GM04503 (cell line): ENCODE results near the gene PEMT.

ENCODE experiments used
- DNase-seq: peaks from one replicate; pipeline ENCODE4 v3.0.0-alpha.2; 2012; ENCODE audit warnings: low read depth

PEMT gene

DNA sequence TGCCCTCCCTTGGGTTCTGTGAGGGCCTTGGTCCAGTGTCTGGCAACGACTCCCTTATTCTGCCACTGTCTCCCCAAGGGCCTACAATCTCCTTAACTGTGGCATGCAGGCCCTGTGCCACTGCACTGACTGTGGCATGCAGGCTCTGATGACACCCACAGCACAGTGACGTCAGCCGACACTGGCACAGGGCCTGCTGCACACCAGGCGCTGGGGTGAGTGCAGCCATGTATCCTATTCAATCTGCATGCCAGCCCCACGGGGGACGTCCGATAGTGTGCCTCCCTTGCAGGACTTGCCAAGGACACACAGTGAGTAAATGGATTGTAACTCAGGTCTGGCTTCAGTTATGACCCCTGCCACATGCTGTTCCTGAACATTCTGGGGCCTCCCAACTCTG lies 55.6 kb downstream of the PEMT start:
- no peak for DNase-seq

GRCh38 chr17:17533901-17534441 lies 57.5 kb downstream of the PEMT start:
- no peak for DNase-seq

- DNase-seq = no peak
Measured at GRCh38 chr17:17532991-17533390, 58.5 kb downstream of the PEMT start.

- no peak for DNase-seq
Measured at GRCh38 chr17:17531156-17531555, 60.4 kb downstream of the PEMT start.

- DNase-seq = no peak
Measured at GRCh38 chr17:17528696-17529652, 62.5 kb downstream of the PEMT start.

GRCh38 chr17:17527956-17528500 lies 63.5 kb downstream of the PEMT start:
- DNase-seq = no peak

- no peak for DNase-seq
Measured at GRCh38 chr17:17527534-17527933, 64.0 kb downstream of the PEMT start.

DNA sequence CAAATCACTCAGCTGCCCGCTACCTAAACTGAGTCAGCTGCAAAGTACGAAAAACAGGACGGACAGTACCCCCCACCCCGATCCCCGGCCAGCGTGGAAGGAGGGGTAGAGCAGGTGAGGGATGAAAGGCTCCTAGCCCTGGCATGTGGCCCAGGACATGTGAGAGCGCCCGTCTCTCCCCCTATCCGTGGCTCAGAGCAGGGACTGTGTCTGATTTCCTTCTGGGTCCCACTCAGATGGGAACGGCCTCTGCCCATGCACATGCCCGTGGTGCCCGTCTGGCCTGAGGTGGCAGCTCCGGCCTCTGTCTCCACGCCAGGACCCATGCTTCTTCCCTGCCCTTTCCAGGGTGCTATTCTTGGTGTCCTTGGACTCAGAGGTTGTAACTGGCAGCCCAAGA lies 65.1 kb downstream of the PEMT start:
- DNase-seq = no peak

GRCh38 chr17:17525956-17526355 lies 65.6 kb downstream of the PEMT start:
- no peak for DNase-seq

DNA sequence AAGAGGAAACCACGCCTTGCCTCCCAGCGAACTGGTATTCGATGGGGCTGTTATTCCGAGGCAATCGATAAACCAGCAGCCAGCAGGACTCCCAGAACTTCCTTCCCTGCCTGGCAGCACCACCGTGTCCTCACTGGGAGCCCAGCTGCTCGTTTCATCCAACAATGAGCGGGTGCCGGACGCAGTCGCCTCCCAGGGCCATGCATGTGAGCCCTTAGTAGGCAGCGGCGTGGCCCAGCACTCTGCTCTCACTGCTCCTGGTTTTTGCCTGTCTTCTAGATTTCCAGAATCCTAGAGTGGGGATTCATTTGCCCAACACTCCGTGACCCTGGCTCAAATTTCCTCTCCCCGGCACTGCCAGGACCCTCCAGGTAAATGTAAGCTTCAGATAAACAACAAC lies 66.2 kb downstream of the PEMT start:
- DNase-seq = no peak

DNA sequence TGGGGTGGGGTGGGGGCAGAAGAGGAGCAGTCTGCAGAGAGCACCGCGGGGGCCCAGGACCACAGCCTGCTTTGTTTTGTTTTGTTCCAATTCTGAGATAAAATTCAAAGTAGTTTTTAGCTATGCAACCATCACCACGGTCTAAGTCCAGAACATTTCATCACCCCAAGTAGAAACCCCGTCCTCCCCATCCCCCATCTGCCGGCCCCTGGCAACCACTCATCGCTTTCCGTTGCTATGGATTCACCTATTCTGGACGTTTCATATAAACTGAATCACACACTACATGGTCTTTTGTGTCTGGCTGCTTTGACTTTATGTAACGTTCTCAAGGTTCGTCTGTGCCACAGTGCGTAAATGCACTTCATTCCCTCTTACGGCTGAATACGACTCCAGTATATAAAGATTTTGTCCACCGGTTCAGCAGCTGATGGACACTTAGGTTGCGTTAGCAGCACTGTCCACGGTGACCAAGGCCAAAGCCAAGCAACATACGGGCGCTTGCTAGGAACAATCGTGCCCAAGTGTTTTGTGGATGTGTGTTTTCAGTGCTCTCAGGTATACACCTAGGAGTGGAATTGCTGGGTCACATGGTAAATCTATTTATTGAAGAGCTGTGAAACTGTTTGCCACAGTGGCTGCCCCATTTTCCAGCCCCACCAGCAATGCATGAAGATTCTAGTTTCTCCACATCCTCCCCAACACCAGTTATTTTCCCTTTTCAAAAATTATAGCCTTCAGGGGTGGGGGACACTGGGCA lies 67.6 kb downstream of the PEMT start:
- DNase-seq = no peak

DNA sequence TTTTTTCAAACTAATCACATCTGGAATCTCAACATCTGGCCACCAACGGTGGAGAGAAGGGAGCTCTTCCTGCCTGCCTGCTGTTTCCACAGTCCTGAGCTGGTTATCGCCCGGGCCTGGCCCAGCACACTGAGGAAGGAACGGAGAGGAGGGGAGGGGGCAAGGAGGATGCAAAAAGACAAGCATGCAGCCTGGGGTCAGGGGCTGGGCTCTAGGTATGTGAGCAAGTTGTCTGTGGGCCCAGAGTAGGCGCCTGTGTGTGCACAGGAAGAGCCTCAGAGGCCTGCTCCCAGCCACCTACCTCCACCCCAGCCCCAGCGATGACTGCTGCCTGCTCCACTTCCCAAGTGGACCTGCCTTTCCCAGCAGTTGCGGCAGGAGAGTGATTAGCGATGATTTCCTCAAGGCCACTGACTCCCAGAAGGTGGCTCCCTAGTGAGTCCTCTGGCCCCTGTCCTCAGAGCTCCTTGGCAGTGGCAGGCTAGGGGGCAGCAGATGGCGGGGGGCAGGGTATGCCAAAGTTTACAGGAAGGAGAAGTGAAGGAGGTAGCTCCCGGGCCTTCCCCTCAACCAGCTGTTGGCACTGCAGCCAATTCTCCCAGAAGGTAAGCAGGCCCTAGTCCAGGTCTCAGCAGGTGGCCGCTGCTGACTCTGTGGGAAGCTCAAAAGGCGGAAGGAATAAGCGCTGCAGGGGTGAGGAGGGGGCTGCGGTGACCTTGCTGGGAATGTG lies 68.3 kb downstream of the PEMT start:
- no peak for DNase-seq

DNA sequence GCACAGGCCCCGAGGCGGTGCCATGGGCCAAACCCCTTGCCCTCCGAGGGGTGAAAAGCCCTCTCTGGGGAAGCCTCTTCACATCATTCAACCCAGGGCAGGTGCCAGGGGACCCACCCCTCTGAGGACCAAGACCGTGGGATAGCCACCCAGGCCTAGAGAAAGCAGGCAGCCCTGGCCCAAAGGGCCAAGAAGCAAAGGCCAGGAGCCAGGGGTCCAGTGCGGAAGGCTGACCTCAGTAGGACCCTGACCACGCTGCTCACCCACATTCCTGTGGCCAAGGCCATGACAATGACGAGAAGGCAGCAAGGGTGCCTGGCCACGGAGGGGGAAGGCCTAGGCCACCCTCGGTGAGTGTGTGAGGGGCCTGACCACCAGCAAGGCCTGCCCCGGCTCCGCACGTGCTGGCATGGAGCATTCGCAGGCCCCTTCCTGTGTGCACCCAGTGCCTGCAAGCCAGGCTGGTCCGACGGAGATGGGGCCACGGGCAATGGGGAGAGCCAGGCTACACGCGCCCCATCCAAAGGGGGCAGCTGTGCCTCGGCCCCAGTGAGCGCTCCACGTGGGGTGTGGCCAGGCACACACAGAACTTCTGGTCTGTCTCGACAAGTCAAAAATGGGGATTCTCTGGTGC lies 70.8 kb downstream of the PEMT start:
- no peak for DNase-seq

- DNase-seq = no peak
Measured at GRCh38 chr17:17519886-17520285, 71.6 kb downstream of the PEMT start.

- no peak for DNase-seq
Measured at GRCh38 chr17:17518951-17519350, 72.6 kb downstream of the PEMT start.

DNA sequence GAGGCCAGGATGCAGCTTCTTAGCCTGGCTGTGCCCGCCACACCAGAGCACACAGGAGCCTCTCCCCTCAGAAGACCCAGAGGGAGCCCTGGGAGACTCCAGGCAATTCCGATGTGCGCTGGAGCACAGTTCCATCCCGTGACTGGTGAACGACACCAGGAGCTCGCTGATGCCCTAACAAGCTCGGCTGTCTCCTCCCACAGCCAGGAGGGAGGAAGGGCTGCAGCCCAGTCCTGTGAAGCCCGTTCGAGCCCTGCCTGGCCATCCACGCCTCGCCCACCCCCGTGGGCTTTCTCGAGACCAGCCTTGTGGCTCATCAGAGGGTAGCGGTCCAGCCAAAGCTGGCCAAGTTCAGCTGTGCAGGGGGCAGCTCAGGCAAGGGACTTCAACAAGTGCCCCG lies 73.5 kb downstream of the PEMT start:
- DNase-seq = no peak

DNA sequence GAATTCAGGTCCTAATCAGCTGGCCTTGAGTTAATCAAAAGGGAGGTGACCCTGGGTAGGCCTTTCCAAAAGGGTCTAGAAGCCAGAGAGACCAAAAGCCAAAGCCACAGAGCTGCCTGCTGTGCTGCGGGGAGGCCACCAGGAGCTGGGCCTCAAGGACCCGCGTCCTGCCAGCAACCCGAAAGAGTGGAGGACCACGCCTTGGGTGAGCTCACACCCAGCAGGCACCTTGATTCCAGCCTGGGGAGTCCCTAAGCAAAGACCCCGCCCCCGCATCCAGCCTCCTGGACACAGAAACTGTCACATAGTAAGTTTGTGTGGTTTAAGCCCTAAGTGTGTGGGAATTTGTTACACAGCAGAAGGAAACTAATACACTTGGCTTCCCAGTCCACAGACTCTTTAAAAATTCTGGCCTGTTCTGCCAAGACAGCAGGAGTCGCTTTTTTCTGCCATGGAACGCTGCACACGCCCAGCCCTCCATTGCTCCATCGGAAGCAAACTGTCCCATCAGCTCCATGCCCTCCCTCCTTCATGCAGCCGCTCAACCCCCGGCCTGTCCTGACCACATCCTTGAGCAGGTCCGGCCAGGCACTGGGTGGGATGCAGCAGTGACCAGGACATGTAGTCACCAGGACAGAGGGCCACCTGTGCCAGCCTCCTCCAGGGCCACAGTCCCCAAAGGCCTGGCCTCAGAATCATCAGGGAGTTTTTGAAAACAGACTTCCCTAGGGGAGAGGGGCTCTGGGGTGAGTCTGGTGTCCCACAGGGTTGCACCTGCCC lies 74.4 kb downstream of the PEMT start:
- no peak for DNase-seq

GRCh38 chr17:17515934-17516930 lies 75.3 kb downstream of the PEMT start:
- DNase-seq = no peak
